ENCODE measurements around the gene RPS19BP1.
"Not testable (repeated sequence)": the region's sequence is repeated elsewhere in the genome, so short reads cannot be mapped to it uniquely, and the experiment has no call there.

RPS19BP1 gene

DNA sequence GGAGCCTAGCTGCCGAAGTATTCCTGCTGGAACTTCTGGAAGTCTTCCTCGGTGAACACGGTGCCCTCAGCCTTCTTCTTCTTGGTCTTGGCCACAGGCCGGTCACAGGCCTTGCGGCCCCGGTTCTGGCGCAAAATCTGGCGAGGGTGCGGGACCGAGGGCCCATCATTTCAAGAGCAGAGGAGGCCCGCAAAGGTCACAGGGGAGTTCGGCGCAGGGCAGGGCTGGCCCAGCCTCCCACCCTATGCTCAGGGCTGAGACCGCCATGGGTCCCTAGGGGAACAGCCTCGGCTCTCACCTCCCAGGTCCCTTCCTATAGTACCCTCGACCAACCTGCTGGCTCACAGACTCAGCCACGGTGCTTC, 3.1 kb downstream of the RPS19BP1 start:
- in situ Hi-C loops (cut with MboI; ENCODE audit: low sequenced_read_pairs), result loop anchor here (25.0 kb wide), 1 partner anchor 367 kb away; the partner anchor contains the start of gene CBX7

- in situ Hi-C loops (cut with MboI; ENCODE audit: low sequenced_read_pairs), result loop anchor here (25.0 kb wide), 1 partner anchor 367 kb away; the partner anchor contains the start of gene CBX7
Observed at GRCh38 chr22:39528681-39529486, 3.7 kb downstream of the RPS19BP1 start.

DNA sequence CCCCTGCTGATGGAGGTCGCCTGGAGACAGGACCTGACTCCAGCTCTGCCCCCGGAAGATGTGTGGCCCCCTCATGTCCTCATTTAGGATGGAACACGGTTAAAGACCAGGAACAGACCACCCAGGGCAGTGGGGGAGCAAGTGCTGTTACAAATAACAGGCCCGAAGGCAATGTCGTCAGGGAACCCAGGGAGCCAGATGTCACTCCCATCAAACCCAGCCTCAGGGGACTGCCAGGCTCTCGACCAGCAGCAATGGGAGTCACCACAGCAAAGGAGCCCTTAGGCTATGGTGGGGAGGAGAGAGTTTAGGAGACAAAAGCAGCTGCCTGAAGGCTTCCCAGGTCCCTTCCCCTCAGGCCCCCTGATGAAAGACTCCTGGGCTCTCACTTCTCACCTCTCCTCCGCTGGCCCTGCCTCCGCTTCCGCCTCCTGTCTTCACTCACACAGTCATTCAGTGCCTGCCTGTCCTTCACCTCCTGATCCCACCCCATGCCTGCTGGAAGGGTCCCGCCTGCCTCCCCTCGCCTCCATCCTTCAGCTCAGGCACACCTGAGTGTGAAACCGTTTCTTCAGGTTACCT, 4.4 kb downstream of the RPS19BP1 start:
- in situ Hi-C loops (cut with MboI; ENCODE audit: low sequenced_read_pairs), result loop anchor here (25.0 kb wide), 1 partner anchor 366 kb away; the partner anchor contains the start of gene CBX7

GRCh38 chr22:39527481-39527961, 5.0 kb downstream of the RPS19BP1 start:
- in situ Hi-C loops (cut with MboI; ENCODE audit: low sequenced_read_pairs), result loop anchor here (25.0 kb wide), 1 partner anchor 365 kb away; the partner anchor contains the start of gene CBX7

GRCh38 chr22:39526736-39527171, 5.8 kb downstream of the RPS19BP1 start:
- in situ Hi-C loops (cut with MboI; ENCODE audit: low sequenced_read_pairs), result loop anchor here (25.0 kb wide), 1 partner anchor 364 kb away; the partner anchor contains the start of gene CBX7

GRCh38 chr22:39525658-39525975, 6.9 kb downstream of the RPS19BP1 start:
- in situ Hi-C loops (cut with MboI; ENCODE audit: low sequenced_read_pairs), result loop anchor here (25.0 kb wide), 1 partner anchor 363 kb away; the partner anchor contains the start of gene CBX7

- in situ Hi-C loops (cut with MboI; ENCODE audit: low sequenced_read_pairs), result loop anchor here (25.0 kb wide), 1 partner anchor 363 kb away; the partner anchor contains the start of gene CBX7
Observed at GRCh38 chr22:39524753-39525657, 7.5 kb downstream of the RPS19BP1 start.

- in situ Hi-C loops (cut with MboI; ENCODE audit: low sequenced_read_pairs), result no loop called here
Observed at GRCh38 chr22:39524089-39524752, 8.3 kb downstream of the RPS19BP1 start.

DNA sequence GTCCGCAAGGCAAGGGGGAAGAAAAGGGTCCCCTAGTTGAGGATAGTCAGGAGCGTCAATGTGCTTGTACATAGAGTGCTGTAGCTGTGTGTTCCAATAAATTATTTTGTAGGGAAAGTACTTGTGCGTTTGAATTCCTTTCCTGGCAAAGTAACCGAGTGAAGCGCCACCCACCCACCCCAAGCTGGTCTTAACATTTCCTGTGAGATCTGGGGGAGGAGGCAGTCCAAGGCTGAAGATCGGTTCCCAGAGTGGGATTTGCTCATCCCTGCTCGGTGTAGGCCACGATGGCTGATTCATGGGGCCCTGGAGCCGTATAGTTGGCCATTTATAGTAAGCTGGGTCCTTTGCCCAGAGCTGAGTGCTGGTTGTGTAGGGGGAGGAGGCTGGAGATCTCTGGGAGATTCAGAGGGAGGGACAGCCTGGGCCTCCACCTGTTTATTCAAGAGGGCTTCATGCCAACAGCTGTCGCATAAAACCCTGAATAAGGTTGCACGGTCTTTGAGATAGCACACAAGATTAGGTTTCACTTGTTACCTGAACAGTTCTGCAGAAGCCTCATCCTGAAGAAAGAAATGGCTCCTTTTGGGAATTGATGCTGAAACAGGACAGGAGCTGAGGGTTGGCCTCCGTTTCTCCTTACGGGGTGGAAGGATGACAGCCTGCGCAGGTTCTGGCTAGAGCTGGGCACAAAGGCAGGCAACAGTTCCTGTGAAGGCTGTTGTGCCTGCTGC, 9.8 kb downstream of the RPS19BP1 start:
- in situ Hi-C loops (cut with MboI; ENCODE audit: low sequenced_read_pairs), result no loop called here

DNA sequence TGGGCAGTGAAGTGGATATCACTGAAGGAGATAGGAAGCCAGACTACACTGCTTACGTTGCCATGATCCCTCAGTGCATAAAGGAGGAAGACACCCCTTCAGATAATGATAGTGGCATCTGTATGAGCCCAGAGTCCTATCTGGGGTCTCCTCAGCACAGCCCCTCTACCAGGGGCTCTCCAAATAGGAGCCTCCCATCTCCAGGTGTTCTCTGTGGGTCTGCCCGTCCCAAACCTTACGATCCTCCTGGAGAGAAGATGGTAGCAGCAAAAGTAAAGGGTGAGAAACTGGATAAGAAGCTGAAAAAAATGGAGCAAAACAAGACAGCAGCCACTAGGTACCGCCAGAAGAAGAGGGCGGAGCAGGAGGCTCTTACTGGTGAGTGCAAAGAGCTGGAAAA, 10.5 kb downstream of the RPS19BP1 start:
- in situ Hi-C loops (cut with MboI; ENCODE audit: low sequenced_read_pairs), result not testable (repeated sequence)

- in situ Hi-C loops (cut with MboI; ENCODE audit: low sequenced_read_pairs), result not testable (repeated sequence)
Observed at GRCh38 chr22:39521106-39521885, 11.3 kb downstream of the RPS19BP1 start.

- in situ Hi-C loops (cut with MboI; ENCODE audit: low sequenced_read_pairs), result no loop called here
Observed at GRCh38 chr22:39520226-39521105, 12.1 kb downstream of the RPS19BP1 start, which contains the start of gene ATF4. ATF4 (plus strand) TSS chr22:39520562; CDS start chr22:39521446, 884 bp downstream.

DNA sequence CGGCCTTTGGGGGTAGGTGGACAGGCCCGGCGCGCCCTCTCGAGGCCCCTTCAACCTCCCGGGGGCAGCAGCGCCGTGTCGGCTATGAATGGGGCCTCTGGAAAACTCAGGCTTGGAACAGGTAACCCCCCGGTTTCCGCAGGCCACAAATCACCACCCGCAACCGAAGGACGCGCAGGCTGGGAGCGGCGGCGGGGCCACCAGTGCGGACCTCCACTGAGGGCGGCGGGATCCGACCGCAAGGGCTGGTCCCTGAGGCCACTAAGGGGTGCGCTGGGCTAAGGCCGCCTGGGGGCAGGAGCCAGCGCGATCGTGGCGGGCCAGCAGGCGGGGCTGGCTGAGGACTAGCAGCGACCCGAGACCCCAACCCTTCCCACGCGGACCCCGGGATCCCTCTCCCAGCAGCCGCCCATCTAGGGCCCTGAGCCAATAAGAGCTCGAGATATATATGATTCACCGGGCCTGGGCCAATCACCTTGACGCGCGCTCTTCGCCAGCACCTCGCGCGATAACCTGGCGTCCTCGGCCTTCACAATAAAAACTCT, 12.8 kb downstream of the RPS19BP1 start:
- in situ Hi-C loops (cut with MboI; ENCODE audit: low sequenced_read_pairs), result no loop called here

- in situ Hi-C loops (cut with MboI; ENCODE audit: low sequenced_read_pairs), result no loop called here
Observed at GRCh38 chr22:39518996-39519680, 13.4 kb downstream of the RPS19BP1 start.

DNA sequence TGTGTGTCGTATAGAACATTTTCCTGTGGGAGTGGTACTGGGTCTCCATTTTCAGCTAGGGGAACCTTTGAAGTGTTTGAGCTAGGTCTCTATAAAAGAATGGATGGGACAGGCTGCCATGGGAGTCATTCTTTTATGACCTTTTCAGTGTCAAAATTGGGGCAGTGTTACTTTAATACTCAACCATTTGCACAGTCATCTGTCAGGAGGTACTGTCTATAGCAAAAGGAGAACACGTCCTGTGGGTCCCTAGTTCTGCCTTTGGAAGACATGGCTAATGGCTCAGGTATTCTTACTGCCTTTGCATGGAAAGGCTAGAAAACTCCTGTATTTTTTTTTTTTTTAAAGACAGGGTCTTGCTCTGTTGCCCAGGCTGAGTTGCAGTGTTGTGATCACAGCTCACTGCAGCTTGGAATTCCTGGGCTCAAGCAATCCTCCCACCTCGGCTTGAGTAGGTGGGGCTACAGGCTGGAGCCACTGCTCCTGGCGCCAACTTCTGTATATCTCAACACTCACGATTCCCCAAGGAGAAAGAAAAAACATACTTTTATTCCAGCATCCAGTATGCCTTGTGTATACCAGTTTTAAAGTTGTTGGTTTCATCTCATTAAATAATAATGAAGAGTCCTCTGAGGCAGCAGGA, 14.3 kb downstream of the RPS19BP1 start:
- in situ Hi-C loops (cut with MboI; ENCODE audit: low sequenced_read_pairs), result no loop called here

DNA sequence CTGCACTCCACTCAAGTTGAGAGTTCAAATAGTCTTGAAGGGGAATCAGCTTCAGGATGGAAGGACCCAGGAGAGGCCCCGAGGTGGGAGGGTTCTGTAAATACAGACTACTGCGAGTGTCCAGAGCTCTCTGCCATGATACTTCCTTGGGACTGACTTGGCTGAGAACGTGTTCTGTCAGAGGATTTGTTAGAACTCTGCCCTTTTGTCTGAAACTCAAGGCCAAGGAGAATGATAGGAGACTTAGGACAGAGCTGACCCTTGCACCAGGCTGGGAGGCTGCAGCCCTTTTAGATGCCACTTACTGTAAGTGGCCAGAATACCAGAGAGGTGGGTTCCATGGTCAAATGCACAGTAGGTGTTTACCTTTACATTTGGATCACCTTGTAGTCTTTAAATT, 15.1 kb downstream of the RPS19BP1 start:
- in situ Hi-C loops (cut with MboI; ENCODE audit: low sequenced_read_pairs), result no loop called here

Data from HL-60/S4 (cell line).